Tibial nerve (tissue), 4 donors: Measurements from ENCODE around the gene EGFR. TPM values are rescaled to one million over a fixed set of nuclear protein-coding genes. Genes with fewer than 3 reads are reported as not detected.

Experiments
- DNase-seq, 2 donors: peaks; one replicate each; pipeline ENCODE4 v3.0.0-alpha.2; 2019; ENCODE audit warnings: low spot score in 2 of 2
- H3K27ac ChIP-seq, 4 donors: fragments of 200-600 bp; sonication (generic) in 3 of 4; one replicate each; pipeline ENCODE4 v1.5.1; 2017 to 2019; ENCODE audit warnings: mild to moderate bottlenecking in 1 of 4
- H3K27me3 ChIP-seq, 2 donors: fragments of 200-600 bp; sonication (generic) in 1 of 2; one replicate each; pipeline versions ENCODE4 v1.5.1 to v1.6.0; 2017 to 2019
- H3K36me3 ChIP-seq, 3 donors: fragments of 200-600 bp; sonication (generic); one replicate each; pipeline ENCODE4 v1.5.1; 2018 to 2019
- H3K4me1 ChIP-seq, 4 donors: fragments of 200-600 bp; sonication (generic) in 3 of 4; one replicate each; pipeline ENCODE4 v1.5.1; 2017 to 2019
- H3K4me3 ChIP-seq, 4 donors: fragments of 200-600 bp; sonication (generic) in 3 of 4; one replicate each; pipeline ENCODE4 v1.5.1; 2017 to 2019; ENCODE audit warnings: mild to moderate bottlenecking in 1 of 4, moderate library complexity in 1 of 4
- H3K9me3 ChIP-seq, 4 donors: fragments of 200-600 bp; sonication (generic) in 3 of 4; one replicate each; pipeline ENCODE4 v1.5.1; 2017 to 2019
- CTCF ChIP-seq, 5 experiments: fragments of 200-600 bp in 3 of 5; fragments of 450-650 bp in 2 of 5; sonication (generic) in 3 of 5; IDR thresholded peaks; one replicate each; pipeline ENCODE4 v1.5.1; 2016 to 2019; ENCODE audit warnings: antibody characterized with exemption in 5 of 5, mild to moderate bottlenecking in 3 of 5, moderate library complexity in 2 of 5
- EP300 ChIP-seq, 2 donors: sonication (generic); formaldehyde crosslinking; IDR thresholded peaks; one replicate each; pipeline ENCODE4 v1.6.1; 2017; ENCODE audit warnings: antibody characterized with exemption in 2 of 2, mild to moderate bottlenecking in 1 of 2
- POLR2A ChIP-seq, 2 donors: fragments of 450-650 bp; IDR thresholded peaks; one replicate each; pipeline ENCODE4 v1.6.1; 2017; ENCODE audit warnings: antibody characterized with exemption in 2 of 2, mild to moderate bottlenecking in 2 of 2, moderate library complexity in 2 of 2
- whole genome bisulfite sequencing, 2 donors: methylation state at CpG; one replicate each; pipeline ENCODE4 v1.1.5; 2018; 5-methylcytosine and 5-hydroxymethylcytosine counted together
- total RNA-seq, 4 donors: library from RNA; depleted of rRNA; stranded (reverse); fragments of >200 nt; gene quantifications; one replicate each; pipeline ENCODE4 v1.1.0, GENCODE V29; 2016

EGFR gene
- total RNA-seq, 4 donors from 2014 or later = 72.3 to 136 (median 127) TPM

DNA sequence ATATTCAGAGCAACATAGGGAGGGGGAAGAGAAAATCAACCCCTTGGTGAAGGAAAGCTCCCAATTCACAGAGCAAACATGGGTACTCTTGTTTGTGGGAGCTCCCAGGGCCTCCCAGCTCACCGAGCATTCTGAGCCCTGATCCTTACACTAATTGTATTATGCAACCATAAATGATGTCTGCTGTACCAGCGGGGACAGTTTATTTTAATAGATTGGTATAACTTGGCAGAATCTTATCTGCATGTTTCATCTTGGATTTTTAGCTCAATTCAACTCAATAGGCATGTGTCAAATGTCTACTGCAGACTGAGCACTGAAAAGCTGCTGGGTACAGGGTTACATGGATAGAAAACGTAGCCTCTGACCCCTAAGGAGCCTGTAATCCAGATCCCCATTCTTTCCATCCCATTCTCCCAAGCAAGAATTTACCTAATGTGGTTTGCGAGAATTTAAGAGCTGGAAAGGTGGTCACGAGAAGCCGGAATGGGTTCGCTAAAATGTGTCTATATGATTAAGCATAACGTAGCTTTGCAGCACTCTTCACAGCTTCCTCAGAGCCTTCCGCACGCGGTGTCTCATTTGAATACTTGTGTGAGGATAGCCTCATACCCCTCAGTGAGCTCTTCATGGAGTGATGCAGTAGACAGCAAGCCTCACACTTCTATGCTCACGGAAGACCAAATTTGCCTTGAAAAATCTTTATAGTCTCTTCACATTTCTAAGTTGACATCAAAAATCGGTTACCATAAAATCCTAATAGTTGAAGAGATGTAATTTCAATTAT lies 18.3 kb downstream of the EGFR start:
- no peak for DNase-seq
- H3K36me3 ChIP-seq = no peaks in the 10 kb centered on the region
- WGBS, 2 donors = 84 to 90% methylated on average over 13 of the region's 13 CpGs
- peaks cover 0 to 21% (median 0%) of the 10 kb centered on the region in 4 donors for H3K4me1 ChIP-seq
- TF ChIP-seq EP300 (IDR thresholded peaks at IDR 0.05) (no peak), CTCF (IDR thresholded peaks at IDR 0.05) (no peak), POLR2A (IDR thresholded peaks at IDR 0.05) (no peak)
- H3K9me3 ChIP-seq = no peaks in the 10 kb centered on the region
- no peak overlapping the region for H3K4me3 ChIP-seq
- no peak overlapping the region for H3K27ac ChIP-seq
- H3K27me3 ChIP-seq = no peaks in the 10 kb centered on the region

DNA sequence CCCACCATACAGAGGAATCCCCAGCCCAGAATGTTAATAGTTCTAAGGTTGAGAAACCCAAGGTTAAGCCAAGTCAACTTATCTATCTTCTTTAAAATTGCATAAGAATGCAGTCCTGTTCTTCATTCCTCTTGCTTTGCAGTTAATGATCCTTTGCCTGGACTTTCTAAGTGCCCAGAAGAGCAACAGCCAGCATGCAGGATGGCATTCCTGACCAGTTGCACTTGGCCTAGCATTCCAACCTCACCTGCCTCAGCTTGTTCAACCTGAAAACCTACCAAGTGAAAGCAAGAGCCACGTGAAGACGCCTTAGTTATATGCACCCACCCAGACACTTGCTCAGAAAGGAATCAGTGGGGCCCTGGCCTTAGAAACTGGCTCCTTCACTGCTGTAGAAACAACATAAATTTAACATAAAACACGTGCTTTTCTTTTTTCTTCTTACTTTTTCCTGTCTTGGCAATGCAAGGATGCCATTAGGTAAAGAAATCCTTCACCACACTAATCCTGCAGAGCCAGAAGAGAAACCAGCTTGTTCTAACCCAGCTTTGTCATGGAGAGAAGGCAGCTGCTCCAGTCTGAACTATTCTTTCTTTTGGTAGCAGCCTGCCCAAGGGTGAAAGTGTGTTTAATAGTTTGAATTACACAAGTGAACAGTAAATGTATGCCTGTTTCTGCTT lies 25.0 kb downstream of the EGFR start:
- no peak overlapping the region for H3K4me3 ChIP-seq
- WGBS, 2 donors = 85 to 89% methylated on average over 3 of the region's 3 CpGs
- no peaks in the 10 kb centered on the region for H3K27me3 ChIP-seq
- peak overlapping the region in 1 of 4 donors; percentile 3 for H3K27ac ChIP-seq
- no peaks in the 10 kb centered on the region for H3K36me3 ChIP-seq
- peaks cover 0 to 31% (median 14%) of the 10 kb centered on the region in 4 donors for H3K4me1 ChIP-seq
- H3K9me3 ChIP-seq = no peaks in the 10 kb centered on the region
- no peak for TF ChIP-seq POLR2A (IDR thresholded peaks at IDR 0.05)
- no peak for TF ChIP-seq CTCF (IDR thresholded peaks at IDR 0.05)
- TF ChIP-seq EP300 (IDR thresholded peaks at IDR 0.05) = no peak
- no peak for DNase-seq

- TF ChIP-seq EP300 (IDR thresholded peaks at IDR 0.05) = no peak
- TF ChIP-seq CTCF (IDR thresholded peaks at IDR 0.05) = no peak
- no peak for TF ChIP-seq POLR2A (IDR thresholded peaks at IDR 0.05)
- no peaks in the 10 kb centered on the region for H3K36me3 ChIP-seq
- peak overlapping the region in 1 of 4 donors; percentile 3 for H3K27ac ChIP-seq
- no peak for DNase-seq
- H3K4me1 ChIP-seq = peaks cover 0 to 33% (median 14%) of the 10 kb centered on the region in 4 donors
- H3K4me3 ChIP-seq = no peak overlapping the region
- WGBS, 2 donors = 69 to 84% methylated on average over 6 of the region's 6 CpGs
- no peaks in the 10 kb centered on the region for H3K27me3 ChIP-seq
- H3K9me3 ChIP-seq = no peaks in the 10 kb centered on the region
Measured at GRCh38 chr7:55044371-55044717, 25.5 kb downstream of the EGFR start.

GRCh38 chr7:55044791-55045190 lies 26.0 kb downstream of the EGFR start:
- no peak for DNase-seq
- WGBS, 2 donors = 13 to 34% methylated on average over 5 of the region's 5 CpGs
- Histone ChIP-seq H3K27me3 (no peaks in the 10 kb centered on the region), H3K4me1 (peaks cover 0 to 33% (median 14%) of the 10 kb centered on the region in 4 donors), H3K4me3 (no peak overlapping the region), H3K27ac (peak overlapping the region in 2 of 4 donors; percentile 3 to 40), H3K9me3 (no peaks in the 10 kb centered on the region), H3K36me3 (no peaks in the 10 kb centered on the region)
- TF ChIP-seq EP300 (IDR thresholded peaks at IDR 0.05) = peak in 1 of 2 donors; percentile 6
- TF ChIP-seq POLR2A (IDR thresholded peaks at IDR 0.05) = no peak
- no peak for TF ChIP-seq CTCF (IDR thresholded peaks at IDR 0.05)
